GM12878 (cell line): Measurements from ENCODE around the gene DNMBP. TPM values are rescaled to one million over a fixed set of nuclear protein-coding genes. Genes with fewer than 3 reads are reported as not detected.
A peak's percentile ranks its signal among the peaks of the same experiment; 100 is the strongest.

ENCODE experiments used
- ATAC-seq: fragments of 200-7000 bp; cut with Tn5 transposase; 3 replicates; pipeline ENCODE4 v1.9.1; 2020; ENCODE audit warnings: mild to moderate bottlenecking, moderate library complexity
- BruUV-seq: library from RNA; stranded (reverse); fragments of 400-500 nt; replicated peaks from 2 replicates; lab custom pipeline; 2021; lab: Mats Ljungman, UMichigan
- CTCF ChIA-PET: fragments of 300-600 bp; sonication (Branson Sonifier 250); formaldehyde crosslinking; extraction: SDS; loops from one replicate; lab custom pipeline; 2021; ENCODE audit warnings: inconsistent platforms; lab: Yijun Ruan, JAX
- POLR2A ChIA-PET: fragments of 350-600 bp; formaldehyde crosslinking; extraction: SDS; loops from one replicate; lab custom pipeline; 2021; ENCODE audit warnings: inconsistent platforms; lab: Charles Lee
- RAD21 ChIA-PET: fragments of 300-600 bp; sonication (Branson Sonifier 250); formaldehyde crosslinking; loops from one replicate; lab custom pipeline; 2023; ENCODE audit warnings: antibody characterized with exemption; ENCODE audit not compliant: unreplicated experiment; lab: Charles Lee
- SMC1A ChIA-PET: fragments of 300-600 bp; sonication (Branson Sonifier 250); formaldehyde crosslinking; loops from one replicate; lab custom pipeline; 2023; ENCODE audit not compliant: unreplicated experiment, uncharacterized antibody; lab: Charles Lee
- DNase-seq: peaks from one replicate; pipeline ENCODE4 v3.0.0-alpha.2; 2011; ENCODE audit warnings: low read depth, low spot score
- FAIRE-seq: peaks from 3 replicates; lab custom pipeline; 2011; peaks lifted over from hg19 to GRCh38; lab: Jason Lieb, UNC
- H2AFZ ChIP-seq: 2 replicates; pipeline ENCODE4 v1.6.0; 2011; ENCODE audit warnings: low read depth, low read length, control low read depth; ENCODE audit not compliant: control insufficient read depth
- H3K27ac ChIP-seq: 2 replicates; pipeline ENCODE4 v1.5.1; 2011; ENCODE audit warnings: control low read depth; ENCODE audit not compliant: control insufficient read depth, insufficient read depth
- H3K27me3 ChIP-seq, 2 experiments: replicated peaks in 1 of 2; 2 replicates each; pipeline versions ENCODE4 v1.6.0 to v1.6.1; 2011; ENCODE audit warnings: low read length in 1 of 2; ENCODE audit not compliant: control insufficient read depth in 2 of 2, insufficient read depth in 2 of 2
- H3K36me3 ChIP-seq, 2 experiments: 2 replicates each; pipeline ENCODE4 v1.5.1; 2011; ENCODE audit warnings: low read length in 1 of 2; ENCODE audit not compliant: control insufficient read depth in 2 of 2, insufficient read depth in 2 of 2
- H3K4me1 ChIP-seq: 2 replicates; pipeline ENCODE4 v1.6.1; 2011; ENCODE audit warnings: mild to moderate bottlenecking, low read length, moderate library complexity, mixed read lengths; ENCODE audit not compliant: control insufficient read depth, insufficient read depth
- H3K4me2 ChIP-seq: 2 replicates; pipeline ENCODE4 v1.6.0; 2011; ENCODE audit warnings: control low read depth; ENCODE audit not compliant: control insufficient read depth, insufficient read depth
- H3K4me3 ChIP-seq: fragments of 200-600 bp; sonication (generic); 2 replicates; pipeline ENCODE4 v1.5.1; 2016
- H3K79me2 ChIP-seq: 2 replicates; pipeline ENCODE4 v1.6.0; 2011; ENCODE audit warnings: low read length; ENCODE audit not compliant: control insufficient read depth, insufficient read depth
- H3K9ac ChIP-seq: 2 replicates; pipeline ENCODE4 v1.8.0; 2011; ENCODE audit warnings: low read length, control low read depth, mixed read lengths; ENCODE audit not compliant: control insufficient read depth, insufficient read depth
- H3K9me3 ChIP-seq: replicated peaks from 3 replicates; pipeline ENCODE4 v1.5.1; 2011; ENCODE audit warnings: mild to moderate bottlenecking, low read length; ENCODE audit not compliant: control insufficient read depth, insufficient read depth
- H4K20me1 ChIP-seq: 2 replicates; pipeline ENCODE4 v1.6.0; 2011; ENCODE audit not compliant: control insufficient read depth, insufficient read depth
- BRCA1 ChIP-seq: IDR thresholded peaks from 2 replicates; pipeline ENCODE4 v1.6.1; 2011; ENCODE audit warnings: low read depth, low read length, improper control_type of control experiment
- EGR1 ChIP-seq, 2 experiments: IDR thresholded peaks; 1 replicate in 1 of 2; 2 replicates in 1 of 2; pipeline ENCODE4 v1.6.1; 2011 to 2012; ENCODE audit warnings: low read depth in 2 of 2, low read length in 2 of 2, borderline replicate concordance in 1 of 2, mild to moderate bottlenecking in 1 of 2, moderate library complexity in 1 of 2
- POLR2A ChIP-seq: IDR thresholded peaks from 2 replicates; pipeline ENCODE4 v1.6.1; 2011; ENCODE audit warnings: low read depth, mild to moderate bottlenecking, low read length
- RAD51 ChIP-seq: fragments of 450-650 bp; IDR thresholded peaks from 2 replicates; pipeline ENCODE4 v1.6.1; 2016; ENCODE audit warnings: moderate library complexity, mild to moderate bottlenecking, inconsistent platforms
- STAT1 ChIP-seq: fragments of 450-650 bp; conservative IDR thresholded peaks from 2 replicates; pipeline ENCODE4 v1.6.1; 2014; ENCODE audit warnings: antibody characterized with exemption, mild to moderate bottlenecking
- TARDBP ChIP-seq: IDR thresholded peaks from 2 replicates; pipeline ENCODE4 v1.6.1; 2016; ENCODE audit warnings: borderline replicate concordance
- ZSCAN29 ChIP-seq: fragments of 450-650 bp; IDR thresholded peaks from 2 replicates; pipeline ENCODE4 v1.6.1; 2017; ENCODE audit warnings: mild to moderate bottlenecking, moderate library complexity
- WGBS: methylation state at CpG from one replicate; pipeline ENCODE4 v1.1.6; 2016; ENCODE audit warnings: low lambda C conversion rate; ENCODE audit not compliant: insufficient replicate concordance, insufficient coverage; ENCODE audit errors: missing lambda C conversion rate; 5-methylcytosine and 5-hydroxymethylcytosine counted together
- in situ Hi-C: fragments of 300-500 bp; cut with MboI; formaldehyde crosslinking; loops from 9 replicates; pipeline ENCODE4 v1.14.3; 2018; ENCODE audit warnings: mixed read lengths
- intact Hi-C: fragments of 100-400 bp; cut with micrococcal nuclease; formaldehyde crosslinking; loops from one replicate; pipeline ENCODE4 v1.14.2; 2022; ENCODE audit not compliant: unreplicated experiment
- polyA plus RNA-seq, 11 experiments: library from polyadenylated mRNA; depleted of rRNA in 4 of 11; unstranded in 6 of 11; stranded (reverse) in 5 of 11; fragments of >200 nt; fragmentation: Nextera tagmentation in 4 of 11; fragmentation: Illumina TruSeq in 1 of 11; extraction: Ambion mirVana in 4 of 11; extraction: Trizol in 1 of 11; gene quantifications; 1 replicate in 1 of 11; 2 replicates in 10 of 11; pipeline versions ENCODE4 v1.2.1 to v1.2.3, GENCODE V29; 2011 to 2016; ENCODE audit warnings: inconsistent platforms in 2 of 11, missing spikeins in 2 of 11, low read depth in 1 of 11
- total RNA-seq, 4 experiments: library from RNA; depleted of rRNA in 3 of 4; stranded (reverse); fragments of >200 nt in 3 of 4; fragmentation: Illumina TruSeq in 1 of 4; extraction: Trizol in 1 of 4; gene quantifications; 2 replicates each; pipeline versions ENCODE4 v1.2.1 to v1.2.3, GENCODE V29; 2013 to 2021
- TF ChIP-seq, protein P1 (sequence below): fragments of 450-650 bp; formaldehyde crosslinking; IDR thresholded peaks from 2 replicates; pipeline ENCODE4 v1.4.0; 2020; ENCODE audit warnings: mild to moderate bottlenecking, moderate library complexity

DNMBP gene
- total and polyA plus RNA-seq, 10 of the 15 experiments (the other 5 are each of a cell fraction or from before 2014, with no cell fraction given), result 7.1 to 45.0 (median 22.0) TPM

DNA sequence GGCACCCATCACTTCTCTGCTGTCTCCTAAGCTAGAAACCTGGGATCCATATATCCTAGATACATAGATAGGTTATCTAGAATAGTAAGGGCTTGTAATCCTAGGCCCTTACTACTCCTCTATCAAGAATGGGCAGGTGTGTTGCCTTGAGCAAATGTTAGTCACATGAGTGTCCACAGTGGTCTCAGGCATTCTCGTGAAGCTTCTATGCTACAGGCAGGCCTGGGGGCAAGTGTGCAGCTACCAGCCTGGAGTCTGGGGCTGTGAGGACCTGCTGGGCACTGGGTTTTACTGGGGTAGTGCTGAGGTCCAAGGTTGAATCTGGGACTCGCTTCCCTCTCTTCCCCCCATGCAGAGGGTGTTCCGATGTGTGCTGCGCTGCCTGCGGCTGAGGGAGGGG, 135.9 kb downstream of the DNMBP start:
- FAIRE-seq (no peak), DNase-seq (no peak), ATAC-seq (no peak; the same call in 2 of the 3 replicates)
- ChIA-PET RAD21 (interaction anchor here (1.2 kb wide), 1 partner anchor 173 kb away, joined by 5 read pairs; no protein-coding TSS in a partner anchor), POLR2A (no interaction called here), SMC1A (interaction anchor here (0.7 kb wide), 1 partner anchor 172 kb away, joined by 3 read pairs; no protein-coding TSS in a partner anchor), CTCF (no interaction called here)
- in situ Hi-C loops, result no loop called here
- Histone ChIP-seq H3K36me3 (peaks cover 9 to 26% of the 10 kb centered on the region in 2 experiments), H3K4me2 (no peak overlapping the region), H3K9me3 (no peaks in the 10 kb centered on the region), H3K27me3 (no peaks in the 10 kb centered on the region), H3K79me2 (no peaks in the 10 kb centered on the region), H3K4me1 (peaks cover 9% of the 10 kb centered on the region), H4K20me1 (no peaks in the 10 kb centered on the region), H2AFZ (no peak overlapping the region), H3K9ac (no peak overlapping the region), H3K4me3 (no peak overlapping the region), H3K27ac (no peak overlapping the region)
- TF ChIP-seq ZSCAN29, result no peak
- no peak for TF ChIP-seq RAD51
- TF ChIP-seq, protein P1, sequence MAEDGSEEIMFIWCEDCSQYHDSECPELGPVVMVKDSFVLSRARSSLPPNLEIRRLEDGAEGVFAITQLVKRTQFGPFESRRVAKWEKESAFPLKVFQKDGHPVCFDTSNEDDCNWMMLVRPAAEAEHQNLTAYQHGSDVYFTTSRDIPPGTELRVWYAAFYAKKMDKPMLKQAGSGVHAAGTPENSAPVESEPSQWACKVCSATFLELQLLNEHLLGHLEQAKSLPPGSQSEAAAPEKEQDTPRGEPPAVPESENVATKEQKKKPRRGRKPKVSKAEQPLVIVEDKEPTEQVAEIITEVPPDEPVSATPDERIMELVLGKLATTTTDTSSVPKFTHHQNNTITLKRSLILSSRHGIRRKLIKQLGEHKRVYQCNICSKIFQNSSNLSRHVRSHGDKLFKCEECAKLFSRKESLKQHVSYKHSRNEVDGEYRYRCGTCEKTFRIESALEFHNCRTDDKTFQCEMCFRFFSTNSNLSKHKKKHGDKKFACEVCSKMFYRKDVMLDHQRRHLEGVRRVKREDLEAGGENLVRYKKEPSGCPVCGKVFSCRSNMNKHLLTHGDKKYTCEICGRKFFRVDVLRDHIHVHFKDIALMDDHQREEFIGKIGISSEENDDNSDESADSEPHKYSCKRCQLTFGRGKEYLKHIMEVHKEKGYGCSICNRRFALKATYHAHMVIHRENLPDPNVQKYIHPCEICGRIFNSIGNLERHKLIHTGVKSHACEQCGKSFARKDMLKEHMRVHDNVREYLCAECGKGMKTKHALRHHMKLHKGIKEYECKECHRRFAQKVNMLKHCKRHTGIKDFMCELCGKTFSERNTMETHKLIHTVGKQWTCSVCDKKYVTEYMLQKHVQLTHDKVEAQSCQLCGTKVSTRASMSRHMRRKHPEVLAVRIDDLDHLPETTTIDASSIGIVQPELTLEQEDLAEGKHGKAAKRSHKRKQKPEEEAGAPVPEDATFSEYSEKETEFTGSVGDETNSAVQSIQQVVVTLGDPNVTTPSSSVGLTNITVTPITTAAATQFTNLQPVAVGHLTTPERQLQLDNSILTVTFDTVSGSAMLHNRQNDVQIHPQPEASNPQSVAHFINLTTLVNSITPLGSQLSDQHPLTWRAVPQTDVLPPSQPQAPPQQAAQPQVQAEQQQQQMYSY, result no peak
- no peak for TF ChIP-seq BRCA1
- TF ChIP-seq EGR1 (IDR thresholded peaks at IDR 0.05; ENCODE audit: borderline replicate concordance in 1 of 2, low read depth in 2 of 2, low read length in 2 of 2), result no peak
- TF ChIP-seq POLR2A, result peak; percentile 60; the same call in 1 of the 2 replicates
- TF ChIP-seq TARDBP, result no peak
- TF ChIP-seq STAT1, result no peak
- no TSS peak for BruUV-seq
- WGBS, result 98% methylated on average over 5 of the region's 5 CpGs
- intact Hi-C loops, result no loop called here
